GM12878 (cell line): Measurements from ENCODE around the gene TBPL2. TPM values are rescaled to one million over a fixed set of nuclear protein-coding genes. Genes with fewer than 3 reads are reported as not detected.

Experiments
- BMI1 ChIP-seq: fragments of 450-650 bp; IDR thresholded peaks from 2 replicates; pipeline ENCODE4 v1.6.1; 2016; ENCODE audit warnings: mild to moderate bottlenecking, moderate library complexity, borderline replicate concordance
- CBFB ChIP-seq: IDR thresholded peaks from 2 replicates; pipeline ENCODE4 v1.6.1; 2016; ENCODE audit warnings: antibody characterized with exemption, low read depth
- EP300 ChIP-seq, 2 experiments: fragments of 150-350 bp in 1 of 2; IDR thresholded peaks; 2 replicates each; pipeline ENCODE4 v1.6.1; 2011 to 2012; ENCODE audit warnings: low read depth in 2 of 2, low read length in 2 of 2, borderline replicate concordance in 1 of 2, improper control_type of control experiment in 1 of 2, inconsistent platforms in 1 of 2; ENCODE audit not compliant: control insufficient read depth in 1 of 2
- GATAD2B ChIP-seq: fragments of 450-650 bp; conservative IDR thresholded peaks from 2 replicates; pipeline ENCODE4 v1.6.1; 2017; ENCODE audit warnings: low read depth, mild to moderate bottlenecking, moderate library complexity
- MEF2B ChIP-seq: fragments of 450-650 bp; IDR thresholded peaks from 2 replicates; pipeline ENCODE4 v1.6.1; 2018; ENCODE audit warnings: mild to moderate bottlenecking, moderate library complexity; ENCODE audit not compliant: partially characterized antibody, poor library complexity, severe bottlenecking
- MYC ChIP-seq: IDR thresholded peaks from 2 replicates; pipeline ENCODE4 v1.6.1; 2011; ENCODE audit warnings: mild to moderate bottlenecking, low read length, moderate library complexity, inconsistent platforms; ENCODE audit not compliant: insufficient read depth, insufficient replicate concordance, insufficient read length, severe bottlenecking
- NFIC ChIP-seq: IDR thresholded peaks from 2 replicates; pipeline ENCODE4 v1.6.1; 2012; ENCODE audit warnings: low read depth, mild to moderate bottlenecking, inconsistent platforms, low read length, moderate library complexity
- PAX8 ChIP-seq: fragments of 450-650 bp; IDR thresholded peaks from 2 replicates; pipeline ENCODE4 v1.6.1; 2017; ENCODE audit warnings: mild to moderate bottlenecking, moderate library complexity
- POLR2AphosphoS2 ChIP-seq: IDR thresholded peaks from 2 replicates; pipeline ENCODE4 v1.6.1; 2011; ENCODE audit warnings: low read depth, mild to moderate bottlenecking, low read length, improper control_type of control experiment, moderate library complexity
- RUNX3 ChIP-seq: IDR thresholded peaks from 2 replicates; pipeline ENCODE4 v1.6.1; 2012; ENCODE audit warnings: low read length, inconsistent platforms
- STAT1 ChIP-seq: fragments of 450-650 bp; conservative IDR thresholded peaks from 2 replicates; pipeline ENCODE4 v1.6.1; 2014; ENCODE audit warnings: antibody characterized with exemption, mild to moderate bottlenecking
- STAT3 ChIP-seq: IDR thresholded peaks from 2 replicates; pipeline ENCODE4 v1.6.1; 2011; ENCODE audit warnings: low read depth, low read length, improper control_type of control experiment
- TCF12 ChIP-seq: IDR thresholded peaks from 2 replicates; pipeline ENCODE4 v1.6.1; 2011; ENCODE audit warnings: low read depth, mild to moderate bottlenecking, low read length
- ZBED1 ChIP-seq: IDR thresholded peaks from 2 replicates; pipeline ENCODE4 v1.6.1; 2016; ENCODE audit warnings: borderline replicate concordance
- ZNF274 ChIP-seq: IDR thresholded peaks from one replicate; pipeline ENCODE4 v1.8.0; 2011; ENCODE audit not compliant: insufficient read length, insufficient read depth
- polyA plus RNA-seq, 11 experiments: library from polyadenylated mRNA; depleted of rRNA in 4 of 11; unstranded in 6 of 11; stranded (reverse) in 5 of 11; fragments of >200 nt; fragmentation: Nextera tagmentation in 4 of 11; fragmentation: Illumina TruSeq in 1 of 11; extraction: Ambion mirVana in 4 of 11; extraction: Trizol in 1 of 11; gene quantifications; 1 replicate in 1 of 11; 2 replicates in 10 of 11; pipeline versions ENCODE4 v1.2.1 to v1.2.3, GENCODE V29; 2011 to 2016; ENCODE audit warnings: inconsistent platforms in 2 of 11, missing spikeins in 2 of 11, low read depth in 1 of 11
- total RNA-seq, 4 experiments: library from RNA; depleted of rRNA in 3 of 4; stranded (reverse); fragments of >200 nt in 3 of 4; fragmentation: Illumina TruSeq in 1 of 4; extraction: Trizol in 1 of 4; gene quantifications; 2 replicates each; pipeline versions ENCODE4 v1.2.1 to v1.2.3, GENCODE V29; 2013 to 2021
- TF ChIP-seq, protein P1 (sequence below): fragments of 150-350 bp; IDR thresholded peaks from 2 replicates; pipeline ENCODE4 v1.6.1; 2014; ENCODE audit warnings: mild to moderate bottlenecking, low read depth, low read length
- TF ChIP-seq, protein P2 (sequence below), 3 experiments: IDR thresholded peaks in 2 of 3; conservative IDR thresholded peaks in 1 of 3; 2 replicates each; pipeline ENCODE4 v1.5.1; 2011; ENCODE audit warnings: low read depth in 3 of 3, low read length in 3 of 3, mild to moderate bottlenecking in 3 of 3, control low read depth in 2 of 3, moderate library complexity in 2 of 3, inconsistent platforms in 1 of 3, mixed read lengths in 1 of 3; ENCODE audit not compliant: control insufficient read depth in 2 of 3, insufficient read depth in 1 of 3; ENCODE audit errors: extremely low read depth in 1 of 3
- TF ChIP-seq, protein P3 (sequence below): fragments of 450-650 bp; IDR thresholded peaks from 2 replicates; pipeline ENCODE4 v1.6.1; 2018; ENCODE audit warnings: borderline replicate concordance, mild to moderate bottlenecking; ENCODE audit not compliant: partially characterized antibody
- TF ChIP-seq, protein P4 (sequence below): fragments of 450-650 bp; IDR thresholded peaks from 2 replicates; pipeline ENCODE4 v1.6.1; 2018; ENCODE audit warnings: mild to moderate bottlenecking, low read depth, moderate library complexity; ENCODE audit not compliant: partially characterized antibody
- TF ChIP-seq, protein P5 (sequence below): fragments of 450-650 bp; IDR thresholded peaks from 2 replicates; pipeline ENCODE4 v1.6.1; 2017; ENCODE audit warnings: mild to moderate bottlenecking

TBPL2 gene
- total and polyA plus RNA-seq, 10 of the 15 experiments (the other 5 are each of a cell fraction or from before 2014, with no cell fraction given) = 0.41 TPM; not detected in 9

- TF ChIP-seq, protein P1, sequence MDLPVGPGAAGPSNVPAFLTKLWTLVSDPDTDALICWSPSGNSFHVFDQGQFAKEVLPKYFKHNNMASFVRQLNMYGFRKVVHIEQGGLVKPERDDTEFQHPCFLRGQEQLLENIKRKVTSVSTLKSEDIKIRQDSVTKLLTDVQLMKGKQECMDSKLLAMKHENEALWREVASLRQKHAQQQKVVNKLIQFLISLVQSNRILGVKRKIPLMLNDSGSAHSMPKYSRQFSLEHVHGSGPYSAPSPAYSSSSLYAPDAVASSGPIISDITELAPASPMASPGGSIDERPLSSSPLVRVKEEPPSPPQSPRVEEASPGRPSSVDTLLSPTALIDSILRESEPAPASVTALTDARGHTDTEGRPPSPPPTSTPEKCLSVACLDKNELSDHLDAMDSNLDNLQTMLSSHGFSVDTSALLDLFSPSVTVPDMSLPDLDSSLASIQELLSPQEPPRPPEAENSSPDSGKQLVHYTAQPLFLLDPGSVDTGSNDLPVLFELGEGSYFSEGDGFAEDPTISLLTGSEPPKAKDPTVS = no peak
- no peak for TF ChIP-seq PAX8
- TF ChIP-seq TCF12 = no peak
- TF ChIP-seq STAT1 = no peak
- TF ChIP-seq BMI1 = no peak
- TF ChIP-seq, protein P2, sequence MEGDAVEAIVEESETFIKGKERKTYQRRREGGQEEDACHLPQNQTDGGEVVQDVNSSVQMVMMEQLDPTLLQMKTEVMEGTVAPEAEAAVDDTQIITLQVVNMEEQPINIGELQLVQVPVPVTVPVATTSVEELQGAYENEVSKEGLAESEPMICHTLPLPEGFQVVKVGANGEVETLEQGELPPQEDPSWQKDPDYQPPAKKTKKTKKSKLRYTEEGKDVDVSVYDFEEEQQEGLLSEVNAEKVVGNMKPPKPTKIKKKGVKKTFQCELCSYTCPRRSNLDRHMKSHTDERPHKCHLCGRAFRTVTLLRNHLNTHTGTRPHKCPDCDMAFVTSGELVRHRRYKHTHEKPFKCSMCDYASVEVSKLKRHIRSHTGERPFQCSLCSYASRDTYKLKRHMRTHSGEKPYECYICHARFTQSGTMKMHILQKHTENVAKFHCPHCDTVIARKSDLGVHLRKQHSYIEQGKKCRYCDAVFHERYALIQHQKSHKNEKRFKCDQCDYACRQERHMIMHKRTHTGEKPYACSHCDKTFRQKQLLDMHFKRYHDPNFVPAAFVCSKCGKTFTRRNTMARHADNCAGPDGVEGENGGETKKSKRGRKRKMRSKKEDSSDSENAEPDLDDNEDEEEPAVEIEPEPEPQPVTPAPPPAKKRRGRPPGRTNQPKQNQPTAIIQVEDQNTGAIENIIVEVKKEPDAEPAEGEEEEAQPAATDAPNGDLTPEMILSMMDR (IDR thresholded peaks at IDR 0.05 in 2 of 3, conservative IDR thresholded peaks at IDR 0.05 in 1 of 3; ENCODE audit: control insufficient read depth in 2 of 3, extremely low read depth in 1 of 3, insufficient read depth in 1 of 3, low read depth in 3 of 3, low read length in 3 of 3) = no peak
- TF ChIP-seq MEF2B = peak; percentile 83
- no peak for TF ChIP-seq GATAD2B
- TF ChIP-seq, protein P3, sequence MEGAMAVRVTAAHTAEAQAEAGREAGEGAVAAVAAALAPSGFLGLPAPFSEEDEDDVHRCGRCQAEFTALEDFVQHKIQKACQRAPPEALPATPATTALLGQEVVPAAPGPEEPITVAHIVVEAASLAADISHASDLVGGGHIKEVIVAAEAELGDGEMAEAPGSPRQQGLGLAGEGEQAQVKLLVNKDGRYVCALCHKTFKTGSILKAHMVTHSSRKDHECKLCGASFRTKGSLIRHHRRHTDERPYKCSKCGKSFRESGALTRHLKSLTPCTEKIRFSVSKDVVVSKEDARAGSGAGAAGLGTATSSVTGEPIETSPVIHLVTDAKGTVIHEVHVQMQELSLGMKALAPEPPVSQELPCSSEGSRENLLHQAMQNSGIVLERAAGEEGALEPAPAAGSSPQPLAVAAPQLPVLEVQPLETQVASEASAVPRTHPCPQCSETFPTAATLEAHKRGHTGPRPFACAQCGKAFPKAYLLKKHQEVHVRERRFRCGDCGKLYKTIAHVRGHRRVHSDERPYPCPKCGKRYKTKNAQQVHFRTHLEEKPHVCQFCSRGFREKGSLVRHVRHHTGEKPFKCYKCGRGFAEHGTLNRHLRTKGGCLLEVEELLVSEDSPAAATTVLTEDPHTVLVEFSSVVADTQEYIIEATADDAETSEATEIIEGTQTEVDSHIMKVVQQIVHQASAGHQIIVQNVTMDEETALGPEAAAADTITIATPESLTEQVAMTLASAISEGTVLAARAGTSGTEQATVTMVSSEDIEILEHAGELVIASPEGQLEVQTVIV = no peak
- TF ChIP-seq, protein P4, sequence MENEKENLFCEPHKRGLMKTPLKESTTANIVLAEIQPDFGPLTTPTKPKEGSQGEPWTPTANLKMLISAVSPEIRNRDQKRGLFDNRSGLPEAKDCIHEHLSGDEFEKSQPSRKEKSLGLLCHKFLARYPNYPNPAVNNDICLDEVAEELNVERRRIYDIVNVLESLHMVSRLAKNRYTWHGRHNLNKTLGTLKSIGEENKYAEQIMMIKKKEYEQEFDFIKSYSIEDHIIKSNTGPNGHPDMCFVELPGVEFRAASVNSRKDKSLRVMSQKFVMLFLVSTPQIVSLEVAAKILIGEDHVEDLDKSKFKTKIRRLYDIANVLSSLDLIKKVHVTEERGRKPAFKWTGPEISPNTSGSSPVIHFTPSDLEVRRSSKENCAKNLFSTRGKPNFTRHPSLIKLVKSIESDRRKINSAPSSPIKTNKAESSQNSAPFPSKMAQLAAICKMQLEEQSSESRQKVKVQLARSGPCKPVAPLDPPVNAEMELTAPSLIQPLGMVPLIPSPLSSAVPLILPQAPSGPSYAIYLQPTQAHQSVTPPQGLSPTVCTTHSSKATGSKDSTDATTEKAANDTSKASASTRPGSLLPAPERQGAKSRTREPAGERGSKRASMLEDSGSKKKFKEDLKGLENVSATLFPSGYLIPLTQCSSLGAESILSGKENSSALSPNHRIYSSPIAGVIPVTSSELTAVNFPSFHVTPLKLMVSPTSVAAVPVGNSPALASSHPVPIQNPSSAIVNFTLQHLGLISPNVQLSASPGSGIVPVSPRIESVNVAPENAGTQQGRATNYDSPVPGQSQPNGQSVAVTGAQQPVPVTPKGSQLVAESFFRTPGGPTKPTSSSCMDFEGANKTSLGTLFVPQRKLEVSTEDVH = no peak
- TF ChIP-seq RUNX3 = peak; percentile 80
- no peak for TF ChIP-seq ZBED1
- TF ChIP-seq, protein P5, sequence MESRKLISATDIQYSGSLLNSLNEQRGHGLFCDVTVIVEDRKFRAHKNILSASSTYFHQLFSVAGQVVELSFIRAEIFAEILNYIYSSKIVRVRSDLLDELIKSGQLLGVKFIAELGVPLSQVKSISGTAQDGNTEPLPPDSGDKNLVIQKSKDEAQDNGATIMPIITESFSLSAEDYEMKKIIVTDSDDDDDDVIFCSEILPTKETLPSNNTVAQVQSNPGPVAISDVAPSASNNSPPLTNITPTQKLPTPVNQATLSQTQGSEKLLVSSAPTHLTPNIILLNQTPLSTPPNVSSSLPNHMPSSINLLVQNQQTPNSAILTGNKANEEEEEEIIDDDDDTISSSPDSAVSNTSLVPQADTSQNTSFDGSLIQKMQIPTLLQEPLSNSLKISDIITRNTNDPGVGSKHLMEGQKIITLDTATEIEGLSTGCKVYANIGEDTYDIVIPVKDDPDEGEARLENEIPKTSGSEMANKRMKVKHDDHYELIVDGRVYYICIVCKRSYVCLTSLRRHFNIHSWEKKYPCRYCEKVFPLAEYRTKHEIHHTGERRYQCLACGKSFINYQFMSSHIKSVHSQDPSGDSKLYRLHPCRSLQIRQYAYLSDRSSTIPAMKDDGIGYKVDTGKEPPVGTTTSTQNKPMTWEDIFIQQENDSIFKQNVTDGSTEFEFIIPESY = no peak
- TF ChIP-seq ZNF274 = no peak
- no peak; a peak in 1 of 4 replicates for TF ChIP-seq EP300 (IDR thresholded peaks at IDR 0.05; ENCODE audit: borderline replicate concordance in 1 of 2, control insufficient read depth in 1 of 2, low read depth in 2 of 2, low read length in 2 of 2)
- TF ChIP-seq MYC = no peak
- no peak for TF ChIP-seq POLR2AphosphoS2
- TF ChIP-seq CBFB = no peak
- no peak for TF ChIP-seq STAT3
- peak; percentile 60; the same call in 1 of the 2 replicates for TF ChIP-seq NFIC
Measured at GRCh38 chr14:55450987-55451386, 10.6 kb upstream of the TBPL2 start (continued).
